SU-DHL-6 (cell line): ENCODE results near the gene CEP126.

Experiments used
- H2AFZ ChIP-seq: fragments of 200-600 bp; sonication (generic); 2 replicates; pipeline ENCODE4 v1.6.1; 2014; ENCODE audit warnings: low read depth, mild to moderate bottlenecking, moderate library complexity, mixed read lengths, antibody characterized with exemption, low read length; ENCODE audit not compliant: severe bottlenecking
- H3F3A ChIP-seq: fragments of 200-600 bp; shearing (Covaris generic); 2 replicates; pipeline ENCODE4 v1.6.0; 2016; ENCODE audit warnings: antibody characterized with exemption, mild to moderate bottlenecking; ENCODE audit not compliant: insufficient read depth
- H3K27ac ChIP-seq: fragments of 200-600 bp; sonication (generic); 2 replicates; pipeline ENCODE4 v1.5.1; 2016; ENCODE audit warnings: low read depth, mild to moderate bottlenecking, low read length, moderate library complexity, mixed read lengths
- H3K27me3 ChIP-seq: fragments of 200-600 bp; sonication (generic), shearing (Covaris generic); 2 replicates; pipeline ENCODE4 v1.6.0; 2014; ENCODE audit warnings: mild to moderate bottlenecking, low read length
- H3K36me3 ChIP-seq: fragments of 200-600 bp; sonication (generic); 2 replicates; pipeline ENCODE4 v1.6.1; 2014; ENCODE audit warnings: mild to moderate bottlenecking, low read length, mixed read lengths
- H3K4me2 ChIP-seq: fragments of 300-600, 200-600 bp; shearing (Covaris generic), sonication (generic); 2 replicates; pipeline ENCODE4 v1.6.0; 2014; ENCODE audit warnings: low read length, low read depth, mild to moderate bottlenecking; ENCODE audit not compliant: poor library complexity, severe bottlenecking
- H3K4me3 ChIP-seq: fragments of 200-600 bp; sonication (generic); 2 replicates; pipeline ENCODE4 v1.5.1; 2014; ENCODE audit warnings: antibody characterized with exemption, low read length, mild to moderate bottlenecking, mixed read lengths; ENCODE audit not compliant: insufficient read depth, poor library complexity, severe bottlenecking
- H3K79me2 ChIP-seq: fragments of 200-600 bp; sonication (generic); 2 replicates; pipeline ENCODE4 v1.6.1; 2014; ENCODE audit warnings: mild to moderate bottlenecking, low read length, moderate library complexity; ENCODE audit not compliant: insufficient read depth
- H3K9ac ChIP-seq: fragments of 200-600 bp; sonication (generic); 2 replicates; pipeline ENCODE4 v1.7.0; 2014; ENCODE audit warnings: mild to moderate bottlenecking, low read length
- H3K9me2 ChIP-seq: fragments of 200-600 bp; sonication (generic); replicated peaks from 2 replicates; pipeline ENCODE4 v1.6.1; 2014; ENCODE audit warnings: low read length; ENCODE audit not compliant: insufficient read depth
- H3K9me3 ChIP-seq: fragments of 200-600 bp; sonication (generic); 2 replicates; pipeline ENCODE4 v1.6.1; 2014; ENCODE audit warnings: low read length, mixed read lengths; ENCODE audit not compliant: insufficient read depth
- H4K20me1 ChIP-seq: fragments of 200-600 bp; sonication (generic); 2 replicates; pipeline ENCODE4 v1.6.1; 2014; ENCODE audit warnings: low read depth, mild to moderate bottlenecking, antibody characterized with exemption, low read length, moderate library complexity, mixed read lengths
- EZH2phosphoT487 ChIP-seq: fragments of 200-600 bp; sonication (generic), shearing (Covaris generic); conservative IDR thresholded peaks from 2 replicates; pipeline ENCODE4 v1.6.1; 2018; ENCODE audit warnings: mild to moderate bottlenecking, antibody characterized with exemption, low read length, moderate library complexity, mixed read lengths
- TF ChIP-seq, protein P1 (sequence below): fragments of 200-600 bp; sonication (generic); IDR thresholded peaks from one replicate; pipeline ENCODE4 v1.5.1; 2017; ENCODE audit warnings: antibody characterized with exemption, mild to moderate bottlenecking, low read length, moderate library complexity; ENCODE audit not compliant: insufficient read depth, poor library complexity, severe bottlenecking

CEP126 gene

DNA sequence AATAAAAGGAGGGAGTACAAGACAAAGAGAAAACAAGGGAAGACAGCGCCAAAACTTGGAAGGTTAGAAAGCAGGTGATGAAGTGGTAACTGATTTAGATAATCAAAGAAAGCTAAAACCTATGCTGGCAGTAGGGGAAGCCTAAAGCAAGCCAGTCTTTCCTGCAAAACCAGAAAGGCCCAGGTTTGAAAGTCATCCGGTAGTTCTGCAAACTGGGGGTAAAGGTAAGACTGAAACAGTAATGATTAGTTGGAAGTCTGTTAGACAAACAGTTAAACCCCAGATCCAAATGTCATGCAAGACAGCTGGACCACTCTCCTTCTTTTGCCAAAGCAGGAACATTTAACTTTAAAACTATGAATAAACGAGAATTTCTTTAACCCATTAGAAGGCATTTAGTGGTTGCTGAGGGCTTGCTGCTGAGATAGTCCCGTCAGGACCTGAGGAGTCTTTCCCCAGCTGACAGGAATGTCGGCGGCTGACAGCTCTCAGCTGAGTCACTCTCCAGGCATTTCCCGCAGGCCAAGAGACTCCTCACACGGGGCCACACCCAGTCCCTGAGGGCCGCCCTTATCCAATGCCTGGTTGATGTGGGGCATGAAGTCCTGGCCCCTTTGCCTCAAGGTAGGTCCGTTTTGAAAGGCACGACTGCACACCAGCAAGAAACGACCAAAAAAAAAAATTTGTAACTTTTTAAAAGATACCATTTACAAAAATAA is 96.1 kb downstream of the CEP126 start:
- no peaks in the 10 kb centered on the region for H3K9me2 ChIP-seq
- H3K79me2 ChIP-seq = no peaks in the 10 kb centered on the region
- H3F3A ChIP-seq = no peaks in the 10 kb centered on the region
- no peak overlapping the region for H3K4me3 ChIP-seq
- no peak overlapping the region for H3K9ac ChIP-seq
- H3K27me3 ChIP-seq = no peaks in the 10 kb centered on the region
- no peaks in the 10 kb centered on the region for H3K9me3 ChIP-seq
- H2AFZ ChIP-seq = no peak overlapping the region
- H3K27ac ChIP-seq = no peak overlapping the region
- H3K36me3 ChIP-seq = no peaks in the 10 kb centered on the region
- no peaks in the 10 kb centered on the region for H4K20me1 ChIP-seq
- no peak overlapping the region for H3K4me2 ChIP-seq
- TF ChIP-seq, protein P1, sequence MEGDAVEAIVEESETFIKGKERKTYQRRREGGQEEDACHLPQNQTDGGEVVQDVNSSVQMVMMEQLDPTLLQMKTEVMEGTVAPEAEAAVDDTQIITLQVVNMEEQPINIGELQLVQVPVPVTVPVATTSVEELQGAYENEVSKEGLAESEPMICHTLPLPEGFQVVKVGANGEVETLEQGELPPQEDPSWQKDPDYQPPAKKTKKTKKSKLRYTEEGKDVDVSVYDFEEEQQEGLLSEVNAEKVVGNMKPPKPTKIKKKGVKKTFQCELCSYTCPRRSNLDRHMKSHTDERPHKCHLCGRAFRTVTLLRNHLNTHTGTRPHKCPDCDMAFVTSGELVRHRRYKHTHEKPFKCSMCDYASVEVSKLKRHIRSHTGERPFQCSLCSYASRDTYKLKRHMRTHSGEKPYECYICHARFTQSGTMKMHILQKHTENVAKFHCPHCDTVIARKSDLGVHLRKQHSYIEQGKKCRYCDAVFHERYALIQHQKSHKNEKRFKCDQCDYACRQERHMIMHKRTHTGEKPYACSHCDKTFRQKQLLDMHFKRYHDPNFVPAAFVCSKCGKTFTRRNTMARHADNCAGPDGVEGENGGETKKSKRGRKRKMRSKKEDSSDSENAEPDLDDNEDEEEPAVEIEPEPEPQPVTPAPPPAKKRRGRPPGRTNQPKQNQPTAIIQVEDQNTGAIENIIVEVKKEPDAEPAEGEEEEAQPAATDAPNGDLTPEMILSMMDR = no peak
- TF ChIP-seq EZH2phosphoT487 = no peak

- Histone ChIP-seq H3K9me3 (no peaks in the 10 kb centered on the region), H3K9ac (no peak overlapping the region), H2AFZ (no peak overlapping the region), H3F3A (no peaks in the 10 kb centered on the region), H3K4me3 (no peak overlapping the region), H3K79me2 (no peaks in the 10 kb centered on the region), H3K27me3 (no peaks in the 10 kb centered on the region), H3K4me2 (no peak overlapping the region), H3K27ac (no peak overlapping the region), H4K20me1 (no peaks in the 10 kb centered on the region), H3K36me3 (no peaks in the 10 kb centered on the region), H3K9me2 (no peaks in the 10 kb centered on the region)
- TF ChIP-seq, protein P1 = no peak
- TF ChIP-seq EZH2phosphoT487 = no peak
Observed at GRCh38 chr11:102012946-102013345, 98.1 kb downstream of the CEP126 start.

DNA sequence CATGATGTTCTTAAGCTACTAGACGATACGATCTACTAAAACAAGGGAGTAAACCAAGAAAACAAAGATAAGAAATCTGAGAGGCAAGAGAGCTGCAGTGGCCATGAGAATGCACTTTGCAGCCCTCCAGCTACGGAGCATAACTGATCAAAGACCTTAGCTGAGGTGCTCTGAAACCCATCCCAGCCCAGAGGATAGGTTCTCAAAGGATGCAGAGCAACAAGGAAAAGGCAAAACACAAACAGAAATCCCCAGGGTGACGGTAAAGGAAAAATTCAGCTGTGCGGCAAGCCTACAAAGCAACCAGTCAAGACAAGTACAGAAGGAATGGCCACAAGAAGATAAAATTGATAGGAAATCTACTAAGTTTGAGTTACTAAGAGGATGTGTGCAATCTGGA is 99.9 kb downstream of the CEP126 start:
- Histone ChIP-seq H3K79me2 (no peaks in the 10 kb centered on the region), H3K4me2 (no peak overlapping the region), H3F3A (no peaks in the 10 kb centered on the region), H3K9me2 (no peaks in the 10 kb centered on the region), H4K20me1 (no peaks in the 10 kb centered on the region), H3K9ac (no peak overlapping the region), H3K4me3 (no peak overlapping the region), H3K9me3 (no peaks in the 10 kb centered on the region), H2AFZ (no peak overlapping the region), H3K27ac (no peak overlapping the region), H3K27me3 (no peaks in the 10 kb centered on the region), H3K36me3 (no peaks in the 10 kb centered on the region)
- no peak for TF ChIP-seq EZH2phosphoT487
- TF ChIP-seq, protein P1 = no peak
